B cell (primary cell): Measurements from ENCODE around the gene CLASRP. TPM values are rescaled to one million over a fixed set of nuclear protein-coding genes. Genes with fewer than 3 reads are reported as not detected.
A peak's percentile ranks its signal among the peaks of the same experiment; 100 is the strongest.

Experiments
- ATAC-seq: fragments of 200-7000 bp; cut with Tn5 transposase; one replicate; pipeline ENCODE4 v1.10.0; 2021; ENCODE audit warnings: low read depth, mild to moderate bottlenecking, moderate number of reproducible peaks, moderate library complexity
- CTCF ChIA-PET: fragments of 350-600 bp; sonication (Branson Sonifier 250); formaldehyde crosslinking; loops from one replicate; lab custom pipeline; 2021; ENCODE audit warnings: antibody characterized with exemption, inconsistent platforms; lab: Charles Lee
- POLR2A ChIA-PET: fragments of 350-600 bp; sonication (Branson Sonifier 250); formaldehyde crosslinking; loops from one replicate; lab custom pipeline; 2021; ENCODE audit warnings: antibody characterized with exemption; lab: Charles Lee
- DNase-seq: peaks from one replicate; pipeline ENCODE4 v3.0.0; 2013
- H2AFZ ChIP-seq: 2 replicates; pipeline ENCODE4 v1.6.1; 2012; ENCODE audit warnings: mild to moderate bottlenecking, low read depth, low read length; ENCODE audit not compliant: insufficient read depth, poor library complexity, severe bottlenecking
- H3K27ac ChIP-seq, 2 donors: 1 replicate in 1 of 2; 2 replicates in 1 of 2; pipeline ENCODE4 v1.5.1; 2012 to 2013; ENCODE audit warnings: low read length in 2 of 2, mild to moderate bottlenecking in 2 of 2, moderate library complexity in 1 of 2
- H3K27me3 ChIP-seq, 4 experiments: fragments of 200-600 bp in 1 of 4; sonication (generic) in 1 of 4; replicated peaks in 1 of 4; 1 replicate in 2 of 4; 2 replicates in 2 of 4; pipeline versions ENCODE4 v1.6.1 to v1.7.0; 2013 to 2016; ENCODE audit warnings: low read length in 3 of 4, mild to moderate bottlenecking in 2 of 4, mixed read lengths in 1 of 4, moderate library complexity in 1 of 4; ENCODE audit not compliant: insufficient read depth in 4 of 4, control insufficient read depth in 3 of 4; ENCODE audit errors: control extremely low read depth in 1 of 4
- H3K36me3 ChIP-seq, 2 experiments: replicated peaks in 1 of 2; 1 replicate in 1 of 2; 2 replicates in 1 of 2; pipeline versions ENCODE4 v1.6.1 to v1.7.1; 2013; ENCODE audit warnings: low read length in 1 of 2; ENCODE audit not compliant: insufficient read depth in 2 of 2, control insufficient read depth in 1 of 2; ENCODE audit errors: control extremely low read depth in 1 of 2, extremely low read depth in 1 of 2
- H3K4me1 ChIP-seq, 2 donors: fragments of 200-600 bp in 1 of 2; sonication (generic) in 1 of 2; 1 replicate in 1 of 2; 2 replicates in 1 of 2; pipeline versions ENCODE4 v1.5.1 to v1.6.1; 2013 to 2017; ENCODE audit warnings: low read length in 2 of 2; ENCODE audit not compliant: control insufficient read depth in 2 of 2, insufficient read depth in 2 of 2
- H3K4me2 ChIP-seq: replicated peaks from 2 replicates; pipeline ENCODE3; 2012; ENCODE audit warnings: mild to moderate bottlenecking, low read depth, low read length; ENCODE audit not compliant: poor library complexity, severe bottlenecking
- H3K4me3 ChIP-seq, 5 experiments: fragments of 200-600 bp in 1 of 5; sonication (generic) in 1 of 5; 1 replicate in 3 of 5; 2 replicates in 2 of 5; pipeline versions ENCODE4 v1.5.1 to v1.7.0; 2011 to 2016; ENCODE audit warnings: low read length in 4 of 5, mild to moderate bottlenecking in 4 of 5, low read depth in 2 of 5, control low read depth in 1 of 5, moderate library complexity in 1 of 5; ENCODE audit not compliant: insufficient read depth in 1 of 5; ENCODE audit errors: control extremely low read depth in 1 of 5, extremely low read depth in 1 of 5
- H3K79me2 ChIP-seq: fragments of 200-600 bp; sonication (generic); one replicate; pipeline ENCODE4 v1.6.0; 2016; ENCODE audit warnings: low read length; ENCODE audit not compliant: control insufficient read depth, insufficient read depth
- H3K9ac ChIP-seq: fragments of 200-600 bp; sonication (generic); 2 replicates; pipeline ENCODE4 v1.6.1; 2017; ENCODE audit warnings: mild to moderate bottlenecking, low read length, moderate library complexity
- H3K9me3 ChIP-seq, 3 donors: one replicate each; pipeline versions ENCODE4 v1.6.1 to v1.7.1; 2013; ENCODE audit warnings: low read length in 2 of 3; ENCODE audit not compliant: control insufficient read depth in 2 of 3, insufficient read depth in 1 of 3; ENCODE audit errors: control extremely low read depth in 1 of 3
- H4K20me1 ChIP-seq: 2 replicates; pipeline ENCODE4 v1.6.0; 2012; ENCODE audit warnings: mild to moderate bottlenecking, low read length; ENCODE audit not compliant: insufficient read depth, control insufficient read depth, poor library complexity, severe bottlenecking
- H3K27ac Mint-ChIP-seq: one replicate; pipeline ENCODE4 v1.8.0; 2021; ENCODE audit warnings: mixed read lengths
- H3K27me3 Mint-ChIP-seq: one replicate; pipeline ENCODE4 v1.8.0; 2021; ENCODE audit warnings: mixed read lengths
- H3K4me1 Mint-ChIP-seq: one replicate; pipeline ENCODE4 v1.8.0; 2021; ENCODE audit warnings: mixed read lengths
- H3K4me3 Mint-ChIP-seq: one replicate; pipeline ENCODE4 v1.8.0; 2021; ENCODE audit warnings: mixed read lengths
- H3K9me3 Mint-ChIP-seq: one replicate; pipeline ENCODE4 v1.8.0; 2022; ENCODE audit warnings: mixed read lengths; ENCODE audit not compliant: insufficient read depth
- EZH2 ChIP-seq: IDR thresholded peaks from 2 replicates; pipeline ENCODE4 v1.6.1; 2012; ENCODE audit warnings: borderline replicate concordance, low read depth, mild to moderate bottlenecking, moderate library complexity, low read length; ENCODE audit not compliant: insufficient read depth, poor library complexity, severe bottlenecking
- WGBS: methylation state at CpG from one replicate; pipeline ENCODE4 v1.1.5; 2013; ENCODE audit warnings: missing lambda C conversion rate; ENCODE audit not compliant: insufficient coverage; 5-methylcytosine and 5-hydroxymethylcytosine counted together
- intact Hi-C: fragments of 100-400 bp; cut with micrococcal nuclease; formaldehyde crosslinking; loops from one replicate; pipeline ENCODE4 v1.10.0; 2022
- polyA plus RNA-seq: library from polyadenylated mRNA; depleted of rRNA; stranded (reverse); fragments of >200 nt; gene quantifications from 2 replicates; pipeline ENCODE4 v1.2.3, GENCODE V29; 2012
- total RNA-seq, 2 donors: library from RNA; stranded (reverse); fragments of 120-200 nt in 1 of 2; gene quantifications; 1 replicate in 1 of 2; 2 replicates in 1 of 2; pipeline versions ENCODE4 v1.2.3 to v1.2.4, GENCODE V29; 2013 to 2022
- TF ChIP-seq, protein P1 (sequence below): fragments of 200-600 bp; IDR thresholded peaks from one replicate; pipeline ENCODE4 v1.8.0; 2022; ENCODE audit warnings: antibody characterized with exemption, mild to moderate bottlenecking

The CLASRP gene
- total and polyA plus RNA-seq, 2 donors (not counting 1 experiment from before 2014, with no cell fraction given): 234 to 285 TPM

DNA sequence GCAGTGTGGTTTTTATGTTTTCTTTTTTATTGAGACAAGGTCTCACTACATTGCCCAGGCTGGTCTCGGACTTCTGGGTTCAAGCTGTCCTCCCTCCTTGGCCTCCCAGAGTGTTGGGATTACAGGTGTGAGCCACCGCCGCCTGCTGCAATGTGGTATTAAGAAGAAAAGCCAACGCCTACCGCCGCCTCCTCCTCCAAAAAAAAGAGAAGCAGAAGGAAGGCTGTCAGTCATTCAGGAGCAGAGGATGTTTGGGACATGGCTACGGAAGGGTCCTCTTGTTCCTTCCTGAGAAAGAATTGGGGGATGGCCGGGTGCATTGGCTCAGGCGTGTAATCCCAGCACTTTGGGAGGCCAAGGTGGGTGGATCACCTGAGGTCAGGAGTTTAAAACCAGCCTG lies 55.3 kb downstream of the CLASRP start:
- Histone ChIP-seq H3K9ac (peak overlapping the region; percentile 86), H3K9me3 (peaks cover 0 to 8% (median 0%) of the 10 kb centered on the region in 3 donors), H3K4me3 (peak overlapping the region; percentile 75 to 93 (median 82)), H2AFZ (peak overlapping the region; percentile 93), H3K4me1 (peaks cover 22 to 39% of the 10 kb centered on the region in 2 donors), H3K36me3 (peaks cover 0 to 13% of the 10 kb centered on the region in 2 experiments), H4K20me1 (peaks cover 64% of the 10 kb centered on the region), H3K4me2 (peak overlapping the region; percentile 88), H3K79me2 (peaks cover 85% of the 10 kb centered on the region), H3K27ac (peak overlapping the region in 1 of 2 donors; percentile 98), H3K27me3 (no peaks in the 10 kb centered on the region)
- ATAC-seq (no peak), DNase-seq (no peak)
- TF ChIP-seq EZH2: no peak
- TF ChIP-seq, protein P1, sequence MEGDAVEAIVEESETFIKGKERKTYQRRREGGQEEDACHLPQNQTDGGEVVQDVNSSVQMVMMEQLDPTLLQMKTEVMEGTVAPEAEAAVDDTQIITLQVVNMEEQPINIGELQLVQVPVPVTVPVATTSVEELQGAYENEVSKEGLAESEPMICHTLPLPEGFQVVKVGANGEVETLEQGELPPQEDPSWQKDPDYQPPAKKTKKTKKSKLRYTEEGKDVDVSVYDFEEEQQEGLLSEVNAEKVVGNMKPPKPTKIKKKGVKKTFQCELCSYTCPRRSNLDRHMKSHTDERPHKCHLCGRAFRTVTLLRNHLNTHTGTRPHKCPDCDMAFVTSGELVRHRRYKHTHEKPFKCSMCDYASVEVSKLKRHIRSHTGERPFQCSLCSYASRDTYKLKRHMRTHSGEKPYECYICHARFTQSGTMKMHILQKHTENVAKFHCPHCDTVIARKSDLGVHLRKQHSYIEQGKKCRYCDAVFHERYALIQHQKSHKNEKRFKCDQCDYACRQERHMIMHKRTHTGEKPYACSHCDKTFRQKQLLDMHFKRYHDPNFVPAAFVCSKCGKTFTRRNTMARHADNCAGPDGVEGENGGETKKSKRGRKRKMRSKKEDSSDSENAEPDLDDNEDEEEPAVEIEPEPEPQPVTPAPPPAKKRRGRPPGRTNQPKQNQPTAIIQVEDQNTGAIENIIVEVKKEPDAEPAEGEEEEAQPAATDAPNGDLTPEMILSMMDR: no peak
- Mint-ChIP-seq H3K4me3 (peak overlapping the region; percentile 95), H3K27ac (peak overlapping the region; percentile 99), H3K9me3 (peaks cover 3% of the 10 kb centered on the region), H3K27me3 (no peaks in the 10 kb centered on the region), H3K4me1 (peaks cover 68% of the 10 kb centered on the region)
- 90% methylated on average over 2 of the region's 9 CpGs for WGBS
- intact Hi-C loops: loop anchor here (5.0 kb wide), 2 partner anchors 33 to 57 kb away; partner anchors contain the start of gene CLASRP
- ChIA-PET POLR2A (no interaction called here), CTCF (interaction anchor here (1.5 kb wide), 1 partner anchor 15 kb away, joined by 5 read pairs; the partner anchor contains the start of gene GEMIN7)

GRCh38 chr19:45094707-45095106 lies 55.9 kb downstream of the CLASRP start:
- no peak overlapping the region for H3K9ac ChIP-seq
- H3K4me3 Mint-ChIP-seq: peak overlapping the region; percentile 95
- H3K36me3 ChIP-seq: peaks cover 0 to 12% of the 10 kb centered on the region in 2 experiments
- POLR2A ChIA-PET: no interaction called here
- TF ChIP-seq, protein P1: no peak
- no peak for TF ChIP-seq EZH2
- peaks cover 3% of the 10 kb centered on the region for H3K9me3 Mint-ChIP-seq
- no peaks in the 10 kb centered on the region for H3K27me3 ChIP-seq
- peak overlapping the region; percentile 37 for H3K27ac Mint-ChIP-seq
- no peak for DNase-seq
- peak overlapping the region; percentile 33 for H3K4me2 ChIP-seq
- peaks cover 70% of the 10 kb centered on the region for H4K20me1 ChIP-seq
- peaks cover 70% of the 10 kb centered on the region for H3K4me1 Mint-ChIP-seq
- no peak for ATAC-seq
- 93% methylated on average over 5 of the region's 5 CpGs for WGBS
- H3K27ac ChIP-seq: no peak overlapping the region
- CTCF ChIA-PET: interaction anchor here (0.7 to 1.5 kb wide), 2 partner anchors 16 to 1135 kb away, joined by 3 to 5 read pairs; partner anchors contain the start of gene GEMIN7
- H3K4me1 ChIP-seq: peaks cover 22 to 39% of the 10 kb centered on the region in 2 donors
- H3K79me2 ChIP-seq: peaks cover 90% of the 10 kb centered on the region
- no peak overlapping the region for H2AFZ ChIP-seq
- intact Hi-C loops: loop anchor here (5.0 kb wide), 2 partner anchors 33 to 57 kb away; partner anchors contain the start of gene CLASRP
- H3K27me3 Mint-ChIP-seq: no peaks in the 10 kb centered on the region
- no peak overlapping the region for H3K4me3 ChIP-seq
- peaks cover 0 to 8% (median 0%) of the 10 kb centered on the region in 3 donors for H3K9me3 ChIP-seq
